CD14-positive monocyte (primary cell): Measurements from ENCODE around the gene BMP7. TPM values are rescaled to one million over a fixed set of nuclear protein-coding genes. Genes with fewer than 3 reads are reported as not detected.

Experiments used
- DNase-seq, 3 donors: peaks; one replicate each; pipeline ENCODE4 v3.0.0-alpha.2; 2011 to 2022
- H2AFZ ChIP-seq: 2 replicates; pipeline ENCODE4 v1.6.0; 2012; ENCODE audit warnings: mild to moderate bottlenecking, low read depth, low read length, inconsistent platforms; ENCODE audit not compliant: insufficient read depth, poor library complexity, severe bottlenecking
- H3K27ac ChIP-seq, 2 donors: 1 replicate in 1 of 2; 2 replicates in 1 of 2; pipeline ENCODE4 v1.5.1; 2012 to 2013; ENCODE audit warnings: low read length in 2 of 2, control low read depth in 1 of 2, inconsistent platforms in 1 of 2, low read depth in 1 of 2, mild to moderate bottlenecking in 1 of 2
- H3K27me3 ChIP-seq, 2 donors: one replicate each; pipeline versions ENCODE4 v1.6.0 to v1.6.1; 2011 to 2013; ENCODE audit warnings: low read length in 2 of 2; ENCODE audit not compliant: control insufficient read depth in 2 of 2, insufficient read depth in 2 of 2
- H3K36me3 ChIP-seq, 2 donors: replicated peaks in 1 of 2; 1 replicate in 1 of 2; 2 replicates in 1 of 2; pipeline versions ENCODE4 v1.5.1 to v1.6.1; 2012 to 2013; ENCODE audit warnings: low read length in 2 of 2, control low read depth in 1 of 2, inconsistent platforms in 1 of 2, mild to moderate bottlenecking in 1 of 2; ENCODE audit not compliant: insufficient read depth in 2 of 2, control insufficient read depth in 1 of 2
- H3K4me1 ChIP-seq, 2 donors: 1 replicate in 1 of 2; 2 replicates in 1 of 2; pipeline versions ENCODE4 v1.5.1 to v1.6.1; 2012 to 2013; ENCODE audit warnings: low read length in 2 of 2, control low read depth in 1 of 2, inconsistent platforms in 1 of 2, mild to moderate bottlenecking in 1 of 2, moderate library complexity in 1 of 2; ENCODE audit not compliant: insufficient read depth in 2 of 2, control insufficient read depth in 1 of 2
- H3K4me2 ChIP-seq: replicated peaks from 2 replicates; pipeline ENCODE3; 2012; ENCODE audit warnings: low read length, moderate library complexity, mild to moderate bottlenecking; ENCODE audit not compliant: poor library complexity, severe bottlenecking; ENCODE audit errors: extremely low read depth
- H3K4me3 ChIP-seq, 3 experiments: fragments of 200-600 bp in 1 of 3; sonication (generic) in 1 of 3; replicated peaks in 1 of 3; 1 replicate in 2 of 3; 2 replicates in 1 of 3; pipeline ENCODE4 v1.5.1; 2011 to 2013; ENCODE audit warnings: low read length in 3 of 3, mild to moderate bottlenecking in 3 of 3, control low read depth in 2 of 3, low read depth in 2 of 3, inconsistent platforms in 1 of 3, moderate library complexity in 1 of 3
- H3K79me2 ChIP-seq: 2 replicates; pipeline ENCODE4 v1.6.0; 2012; ENCODE audit warnings: mild to moderate bottlenecking, control low read depth, inconsistent platforms, low read length, moderate library complexity; ENCODE audit not compliant: insufficient read depth
- H3K9ac ChIP-seq: 2 replicates; pipeline ENCODE4 v1.6.0; 2017; ENCODE audit warnings: low read length, mild to moderate bottlenecking; ENCODE audit not compliant: insufficient read depth, poor library complexity, severe bottlenecking
- H3K9me3 ChIP-seq, 2 donors: replicated peaks in 1 of 2; 1 replicate in 1 of 2; 2 replicates in 1 of 2; pipeline versions ENCODE4 v1.5.1 to v1.6.1; 2012 to 2013; ENCODE audit warnings: low read length in 2 of 2, control low read depth in 1 of 2; ENCODE audit not compliant: control insufficient read depth in 1 of 2, insufficient read depth in 1 of 2
- H4K20me1 ChIP-seq: 2 replicates; pipeline ENCODE4 v1.6.0; 2012; ENCODE audit warnings: mild to moderate bottlenecking, low read length, control low read depth, moderate library complexity; ENCODE audit not compliant: insufficient read depth
- H3K27ac Mint-ChIP-seq, 7 donors: one replicate each; pipeline ENCODE4 v1.8.0; 2020; ENCODE audit warnings: mild to moderate bottlenecking in 7 of 7, mixed read lengths in 7 of 7, moderate library complexity in 6 of 7, inconsistent platforms in 2 of 7
- H3K27me3 Mint-ChIP-seq, 3 donors: one replicate each; pipeline ENCODE4 v1.8.0; 2021 to 2022; ENCODE audit warnings: low read depth in 3 of 3, mild to moderate bottlenecking in 3 of 3, mixed read lengths in 3 of 3, moderate library complexity in 3 of 3, inconsistent platforms in 1 of 3
- H3K36me3 Mint-ChIP-seq, 2 donors: one replicate each; pipeline ENCODE4 v1.8.0; 2020; ENCODE audit warnings: mixed read lengths in 2 of 2, inconsistent platforms in 1 of 2, mild to moderate bottlenecking in 1 of 2
- H3K4me1 Mint-ChIP-seq: one replicate; pipeline ENCODE4 v1.8.0; 2020; ENCODE audit warnings: mild to moderate bottlenecking, mixed read lengths
- H3K4me3 Mint-ChIP-seq, 2 donors: one replicate each; pipeline ENCODE4 v1.8.0; 2020; ENCODE audit warnings: mild to moderate bottlenecking in 2 of 2, mixed read lengths in 2 of 2, moderate library complexity in 1 of 2
- H3K9me3 Mint-ChIP-seq, 7 donors: one replicate each; pipeline ENCODE4 v1.8.0; 2020 to 2022; ENCODE audit warnings: mixed read lengths in 7 of 7, mild to moderate bottlenecking in 6 of 7, moderate library complexity in 6 of 7, inconsistent platforms in 2 of 7
- CTCF ChIP-seq: fragments of 200-600 bp; IDR thresholded peaks from one replicate; pipeline ENCODE4 v1.8.0; 2022; ENCODE audit warnings: antibody characterized with exemption, mild to moderate bottlenecking
- WGBS: methylation state at CpG from one replicate; pipeline ENCODE4 v1.1.5; 2013; ENCODE audit warnings: missing lambda C conversion rate; ENCODE audit not compliant: insufficient coverage; 5-methylcytosine and 5-hydroxymethylcytosine counted together
- intact Hi-C, 2 donors: fragments of 100-400 bp; cut with micrococcal nuclease; formaldehyde crosslinking; loops; one replicate each; pipeline versions ENCODE4 v1.15.0 to v1.15.1; 2023
- polyA plus RNA-seq, 3 donors: library from polyadenylated mRNA; depleted of rRNA in 1 of 3; unstranded in 2 of 3; stranded (reverse) in 1 of 3; fragments of 300-500 nt in 2 of 3; fragments of >200 nt in 1 of 3; fragmentation: Illumina TruSeq in 2 of 3; gene quantifications; 1 replicate in 2 of 3; 2 replicates in 1 of 3; pipeline ENCODE4 v1.2.3, GENCODE V29; 2012 to 2021

The BMP7 gene
- polyA plus RNA-seq, 3 donors: not detected

- Mint-ChIP-seq H3K27ac (no peak overlapping the region), H3K9me3 (peaks cover 0 to 5% (median 3%) of the 10 kb centered on the region in 7 donors)
Observed at GRCh38 chr20:57202309-57202708, 64.1 kb downstream of the BMP7 start.

GRCh38 chr20:57200882-57201695, 65.4 kb downstream of the BMP7 start:
- DNase-seq: no peak
- no peak overlapping the region for H3K9ac ChIP-seq
- no peaks in the 10 kb centered on the region for H3K36me3 ChIP-seq
- H3K9me3 ChIP-seq: no peaks in the 10 kb centered on the region
- intact Hi-C loops: no loop called here
- no peak overlapping the region for H3K27ac ChIP-seq
- no peak overlapping the region for H3K4me3 ChIP-seq
- Mint-ChIP-seq H3K36me3 (no peaks in the 10 kb centered on the region), H3K4me3 (no peak overlapping the region), H3K9me3 (peaks cover 0 to 2% (median 0%) of the 10 kb centered on the region in 7 donors), H3K27me3 (peaks cover 0 to 8% (median 4%) of the 10 kb centered on the region in 3 donors), H3K4me1 (no peaks in the 10 kb centered on the region), H3K27ac (peak overlapping the region in 1 of 7 donors; percentile 41)
- H3K27me3 ChIP-seq: no peaks in the 10 kb centered on the region
- no peak overlapping the region for H2AFZ ChIP-seq
- H3K4me1 ChIP-seq: no peaks in the 10 kb centered on the region
- TF ChIP-seq CTCF: no peak
- no peaks in the 10 kb centered on the region for H3K79me2 ChIP-seq
- H4K20me1 ChIP-seq: no peaks in the 10 kb centered on the region
- 83% methylated on average over 6 of the region's 7 CpGs for WGBS
- H3K4me2 ChIP-seq: no peak overlapping the region

More at GRCh38 chr20:57202309-57202708, 64.1 kb downstream of the BMP7 start:
- no peaks in the 10 kb centered on the region for H3K27me3 ChIP-seq
- H3K4me2 ChIP-seq: no peak overlapping the region
- H3K36me3 Mint-ChIP-seq: no peaks in the 10 kb centered on the region
- TF ChIP-seq CTCF: no peak
- no peaks in the 10 kb centered on the region for H3K36me3 ChIP-seq
- H3K4me3 ChIP-seq: no peak overlapping the region
- H3K4me1 ChIP-seq: no peaks in the 10 kb centered on the region
- no peak overlapping the region for H2AFZ ChIP-seq
- 99% methylated on average over 6 of the region's 14 CpGs for WGBS
- no peaks in the 10 kb centered on the region for H3K4me1 Mint-ChIP-seq
- H3K79me2 ChIP-seq: no peaks in the 10 kb centered on the region
- DNase-seq: no peak
- H3K9ac ChIP-seq: no peak overlapping the region
- peaks cover 2 to 8% (median 6%) of the 10 kb centered on the region in 3 donors for H3K27me3 Mint-ChIP-seq
- no peak overlapping the region for H3K27ac ChIP-seq
- H3K4me3 Mint-ChIP-seq: no peak overlapping the region
- no peaks in the 10 kb centered on the region for H4K20me1 ChIP-seq
- intact Hi-C loops: no loop called here
- peaks cover 0 to 4% of the 10 kb centered on the region in 2 donors for H3K9me3 ChIP-seq
